Ureter (tissue), 1 donor: Measurements from ENCODE around the gene SLX9. TPM values are rescaled to one million over a fixed set of nuclear protein-coding genes. Genes with fewer than 3 reads are reported as not detected.

Source experiments
- DNase-seq: peaks from one replicate; pipeline ENCODE4 v3.0.0-alpha.2; 2020; ENCODE audit warnings: low spot score
- total RNA-seq: library from RNA; stranded (reverse); gene quantifications from one replicate; pipeline ENCODE4 v1.2.4, GENCODE V29; 2023
- donor health status: DM: yes; HTN: yes; CAD: no.

The SLX9 gene
- total RNA-seq, 1 donor from 2014 or later, result 32.4 TPM

DNA sequence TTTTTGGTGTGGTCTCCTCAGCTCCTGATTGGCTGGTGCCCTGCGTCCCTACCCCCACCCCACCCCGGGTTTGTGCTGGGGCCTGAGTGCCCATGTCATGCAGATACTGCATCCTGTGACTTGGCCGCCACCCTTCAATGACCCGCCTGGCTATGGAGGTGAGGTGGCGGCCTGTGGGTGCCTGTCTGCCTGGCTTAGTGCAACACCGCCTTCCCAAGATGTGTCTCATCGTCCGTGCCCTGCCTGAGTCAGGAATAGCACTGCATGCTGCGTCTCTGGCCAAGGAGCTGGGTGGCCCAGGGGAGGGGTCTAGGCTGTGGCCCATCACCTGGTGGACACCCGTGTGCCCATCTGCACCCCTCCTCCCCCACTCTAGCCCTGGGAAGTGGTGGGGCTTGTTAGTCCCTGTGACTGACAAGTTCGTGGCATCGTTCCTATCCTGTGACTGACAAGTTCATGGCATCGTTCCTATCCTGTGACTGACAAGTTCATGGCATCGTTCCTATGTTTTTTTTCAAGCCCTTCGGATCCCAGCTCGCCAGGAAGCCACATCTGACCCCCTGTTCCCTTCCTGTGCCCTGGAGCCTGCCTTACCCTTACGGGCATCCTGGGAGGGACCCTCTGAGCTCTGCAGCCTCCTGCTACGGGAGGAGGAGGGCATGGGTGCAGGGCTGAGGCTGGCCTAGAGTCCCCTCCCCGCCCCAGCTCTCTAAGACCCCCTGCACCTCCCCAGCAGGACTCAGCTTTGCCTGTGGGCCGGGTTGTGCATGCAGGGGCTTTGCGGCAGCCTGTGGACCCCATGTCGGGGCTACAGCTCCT is 7.5 kb downstream of the SLX9 start:
- no peak for DNase-seq

DNA sequence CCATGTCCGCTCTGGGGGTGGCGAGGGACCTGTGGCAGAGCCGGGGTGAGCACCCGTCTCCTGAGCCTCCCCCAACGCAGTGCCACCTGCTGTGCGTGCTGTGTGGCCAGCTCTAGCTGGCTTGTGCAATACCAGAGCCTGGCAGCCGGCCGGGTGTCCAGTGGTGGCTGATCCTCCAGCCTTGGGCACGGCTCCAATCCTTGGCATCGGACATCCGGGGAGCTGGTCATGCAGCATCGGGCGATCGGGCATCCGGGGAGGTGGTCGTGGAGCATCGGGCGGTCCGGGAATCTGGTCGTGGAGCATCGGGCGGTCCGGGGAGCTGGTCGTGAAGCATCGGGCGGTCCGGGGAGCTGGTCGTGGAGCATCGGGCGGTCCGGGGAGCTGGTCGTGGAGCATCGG is 8.1 kb downstream of the SLX9 start:
- DNase-seq, result no peak

DNA sequence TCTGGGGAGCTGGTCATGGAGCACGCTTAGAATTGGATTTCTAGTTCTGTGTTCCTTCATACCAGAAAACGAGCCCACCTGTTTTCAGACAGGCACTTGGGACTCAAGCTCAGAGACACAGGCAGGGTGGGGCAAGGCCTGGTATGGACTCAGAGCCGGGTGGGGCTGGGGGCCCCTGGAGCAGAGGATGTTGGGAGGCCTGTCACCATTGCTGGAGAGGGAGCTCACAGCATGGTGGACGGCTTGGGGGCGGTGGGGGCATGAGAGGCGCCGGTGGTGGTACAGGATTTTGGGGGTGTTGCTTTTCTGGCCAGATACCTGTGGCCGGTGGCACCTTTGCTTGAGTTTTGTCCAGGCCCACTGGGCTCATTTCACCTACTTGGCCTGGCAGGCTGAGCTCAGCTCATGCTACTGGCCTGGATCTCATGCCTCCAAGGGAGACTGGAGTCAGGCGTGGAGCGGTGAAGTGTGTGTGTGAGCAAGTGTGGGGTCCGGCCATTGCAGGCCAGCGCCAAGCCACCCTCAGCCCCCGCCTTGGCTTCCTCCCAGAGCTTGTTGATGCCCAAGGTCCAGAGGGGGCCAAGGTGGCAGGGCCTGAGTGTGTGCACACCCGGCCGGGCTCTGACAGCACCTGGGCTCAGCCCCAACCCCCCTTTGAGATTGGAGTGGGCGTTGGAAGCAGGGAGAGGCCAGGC is 8.7 kb downstream of the SLX9 start:
- no peak for DNase-seq

DNA sequence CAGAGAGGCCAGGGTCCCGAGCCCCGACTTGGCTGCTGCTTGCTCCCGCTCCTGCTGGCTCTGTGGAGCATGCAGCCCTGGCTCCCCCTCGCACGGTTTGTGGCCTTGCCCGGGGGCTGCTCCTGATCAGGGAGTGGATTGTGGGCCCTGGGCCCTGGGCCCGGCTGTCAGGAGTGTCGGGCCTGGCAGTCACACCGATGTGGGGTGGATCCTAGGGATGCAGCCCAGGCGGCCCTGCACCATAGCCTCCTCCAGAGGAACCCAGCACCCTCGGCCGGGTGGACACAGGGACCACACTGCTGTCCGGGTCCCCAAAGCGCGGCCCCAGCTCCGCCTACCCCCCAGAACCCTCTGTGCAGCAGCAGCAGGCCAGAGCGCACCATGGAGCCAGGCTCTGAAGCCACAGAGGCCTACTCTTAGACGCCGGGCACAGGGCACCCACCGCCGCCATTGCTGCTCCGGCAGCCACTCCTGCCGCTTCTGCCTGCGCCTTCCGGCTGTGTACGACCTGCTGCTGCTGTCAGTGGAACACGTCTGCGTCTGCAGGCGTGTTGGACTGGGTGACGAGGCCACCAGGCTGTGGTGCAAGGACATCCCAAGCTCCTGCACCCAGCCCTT is 9.4 kb downstream of the SLX9 start:
- DNase-seq, result no peak

DNA sequence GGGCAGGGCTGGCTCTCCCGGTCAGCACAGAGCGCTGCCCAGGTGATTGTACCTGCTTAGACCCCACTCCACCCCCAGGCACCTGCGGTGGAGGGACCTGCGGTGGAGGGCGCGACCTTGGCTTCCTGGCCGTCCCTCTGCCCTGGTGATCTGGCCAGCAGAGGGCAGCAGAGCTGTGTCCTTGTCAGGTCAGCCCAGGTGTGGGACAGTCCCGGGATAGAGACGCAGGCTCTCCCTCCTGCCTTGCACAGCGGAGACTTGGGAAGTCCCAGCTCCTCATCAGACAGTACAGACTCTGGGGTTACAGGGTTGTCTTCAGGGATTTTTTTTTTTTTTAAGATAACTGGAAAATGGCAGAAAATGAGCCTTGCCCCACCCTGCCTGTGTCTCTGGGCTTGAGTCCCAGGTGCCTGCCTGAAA is 10.0 kb downstream of the SLX9 start:
- DNase-seq, result peak; percentile 85

DNA sequence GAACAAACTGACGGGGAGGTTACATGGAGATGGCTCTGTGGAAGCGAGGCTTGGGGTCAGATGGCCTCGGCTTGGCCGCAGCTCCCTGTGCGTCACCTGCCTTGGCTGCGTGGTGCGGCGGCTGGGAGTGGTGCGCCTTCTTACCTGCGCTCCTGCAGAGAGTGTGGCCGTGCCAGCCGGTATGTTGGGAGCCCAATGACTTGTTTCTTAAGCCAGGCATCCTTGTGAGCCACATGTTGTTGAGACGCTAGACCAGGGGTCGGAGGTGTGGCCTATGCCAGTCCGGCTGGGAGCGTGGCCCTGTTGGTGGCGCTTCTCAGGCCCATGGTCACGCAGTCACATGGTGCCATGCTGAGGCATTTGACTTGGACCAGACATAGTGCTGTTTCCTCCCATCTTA is 10.5 kb downstream of the SLX9 start:
- no peak for DNase-seq

DNA sequence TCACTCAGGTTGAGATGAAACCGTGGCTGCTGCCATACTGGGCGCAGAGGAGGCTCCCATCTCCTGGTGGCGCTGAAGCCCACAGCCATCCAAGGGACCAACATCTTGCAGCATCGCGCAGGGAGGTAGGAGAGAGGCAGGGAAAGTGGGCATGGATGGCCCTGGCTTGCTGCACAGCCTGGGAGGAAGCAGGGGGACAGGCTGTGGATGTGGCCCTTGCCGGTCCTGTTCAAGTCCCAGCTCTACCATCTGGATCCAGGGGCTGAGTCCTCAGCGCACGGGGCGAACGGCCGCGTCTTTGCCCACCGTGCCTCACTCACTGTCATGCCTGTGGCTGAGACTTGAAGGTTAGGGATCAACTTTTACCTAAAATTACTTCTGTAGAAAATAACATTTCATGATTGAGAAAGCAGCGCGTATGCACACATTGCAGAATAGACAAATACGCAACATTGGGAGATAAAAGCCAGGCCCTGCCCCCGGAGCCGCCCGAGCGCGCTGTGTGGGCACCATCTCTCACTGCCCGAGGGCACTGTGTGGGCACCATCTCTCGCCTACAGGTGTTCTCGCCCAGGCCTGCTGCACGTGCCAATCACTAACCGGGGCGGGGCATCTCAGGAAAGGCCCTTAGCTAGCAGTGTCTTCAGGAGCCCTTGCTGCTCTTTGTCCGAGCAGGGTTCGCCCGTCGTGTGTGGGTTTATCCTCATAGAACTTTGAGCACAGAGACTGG is 11.5 kb downstream of the SLX9 start:
- DNase-seq, result no peak

DNA sequence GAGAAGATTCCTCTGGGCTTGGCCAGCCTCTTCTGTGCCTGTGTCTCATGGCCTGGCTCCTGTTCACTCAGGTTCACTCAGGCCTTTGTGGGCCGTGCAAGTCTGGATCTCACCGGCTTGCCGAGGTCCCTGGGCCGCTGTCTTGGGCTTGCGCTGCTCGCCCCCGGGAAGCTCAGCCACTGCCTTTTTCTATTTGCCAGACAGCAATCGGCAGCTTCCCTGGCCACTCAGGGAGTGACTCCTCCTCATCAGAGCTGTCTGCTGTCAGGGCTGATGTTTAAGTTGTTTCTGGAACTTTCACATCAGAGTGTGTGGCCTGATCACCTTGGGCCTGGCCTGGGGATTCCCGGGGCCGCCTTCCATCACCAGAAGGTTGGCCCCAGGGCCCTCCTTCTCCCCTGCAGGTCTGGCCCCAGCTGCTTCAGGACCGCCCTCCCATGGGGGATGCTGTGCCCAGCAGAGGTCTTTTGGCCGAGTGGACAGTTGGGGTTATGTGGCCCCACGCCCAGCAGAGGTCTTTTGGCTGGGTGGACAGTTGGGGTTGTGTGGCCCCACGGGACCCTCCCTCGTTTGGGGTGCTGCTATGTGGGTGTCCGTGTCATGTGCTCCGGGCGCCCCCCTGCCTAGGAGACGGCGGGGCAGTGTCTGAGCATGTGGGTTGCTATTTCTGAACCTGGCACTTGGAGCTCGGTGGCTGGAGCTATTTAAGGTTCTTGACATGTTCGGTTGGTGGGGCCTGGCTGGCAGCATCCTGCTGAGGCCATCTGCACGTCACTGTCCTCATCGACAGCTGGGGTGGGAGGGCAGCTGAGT is 12.5 kb downstream of the SLX9 start:
- DNase-seq, result no peak

DNA sequence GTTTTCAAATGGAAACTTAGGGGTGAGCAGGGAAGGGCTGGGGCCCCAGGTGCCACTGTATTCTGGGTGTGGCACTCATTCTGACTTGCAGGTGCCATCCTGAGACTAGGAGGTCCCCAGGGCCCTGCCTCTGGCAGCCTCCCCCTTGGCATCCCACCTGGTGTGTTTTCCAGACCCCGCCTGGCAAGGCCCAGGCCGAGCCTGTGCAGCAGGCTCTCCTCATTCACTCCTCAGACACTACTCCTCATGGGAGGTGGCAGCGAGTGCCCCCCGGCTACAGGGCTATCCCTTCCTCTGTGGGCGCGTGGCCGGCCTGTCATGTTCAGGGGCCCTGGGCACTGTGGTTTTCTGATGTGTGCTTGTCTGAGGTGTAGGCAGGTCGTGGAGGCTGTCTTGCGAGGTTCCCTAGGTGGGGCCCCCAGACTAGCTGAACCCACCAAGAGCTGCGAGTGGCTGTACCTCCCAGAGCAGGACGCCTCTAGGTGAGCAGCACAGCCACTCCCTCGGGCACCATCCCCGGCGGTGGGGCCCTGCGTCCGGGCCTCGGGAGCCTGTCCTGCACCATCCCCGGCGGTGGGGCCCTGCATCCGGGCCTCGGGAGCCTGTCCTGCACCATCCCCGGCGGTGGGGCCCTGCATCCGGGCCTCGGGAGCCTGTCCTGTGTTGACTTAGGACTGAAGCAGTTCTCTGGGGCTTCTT is 13.2 kb downstream of the SLX9 start:
- DNase-seq, result no peak

DNA sequence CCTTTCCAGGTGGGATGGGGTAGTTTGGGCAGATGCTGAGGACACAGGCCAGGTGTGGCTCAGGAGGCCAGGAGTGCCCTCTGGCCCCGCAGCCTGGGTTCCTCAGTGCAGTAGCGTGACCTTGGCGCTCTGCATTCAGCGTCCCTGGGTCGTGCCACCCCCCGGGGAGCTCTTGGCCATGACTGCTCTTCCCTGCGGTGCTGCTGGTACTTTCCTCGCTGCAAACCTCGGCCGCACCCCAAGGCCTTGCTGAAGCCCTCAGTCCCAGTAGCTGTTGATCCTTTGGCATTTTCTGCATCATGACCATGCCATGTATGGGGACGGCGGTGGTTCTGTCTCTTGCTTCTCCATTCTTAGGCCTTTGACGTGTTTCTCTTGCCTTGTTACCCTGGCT is 13.8 kb downstream of the SLX9 start:
- DNase-seq, result no peak

DNA sequence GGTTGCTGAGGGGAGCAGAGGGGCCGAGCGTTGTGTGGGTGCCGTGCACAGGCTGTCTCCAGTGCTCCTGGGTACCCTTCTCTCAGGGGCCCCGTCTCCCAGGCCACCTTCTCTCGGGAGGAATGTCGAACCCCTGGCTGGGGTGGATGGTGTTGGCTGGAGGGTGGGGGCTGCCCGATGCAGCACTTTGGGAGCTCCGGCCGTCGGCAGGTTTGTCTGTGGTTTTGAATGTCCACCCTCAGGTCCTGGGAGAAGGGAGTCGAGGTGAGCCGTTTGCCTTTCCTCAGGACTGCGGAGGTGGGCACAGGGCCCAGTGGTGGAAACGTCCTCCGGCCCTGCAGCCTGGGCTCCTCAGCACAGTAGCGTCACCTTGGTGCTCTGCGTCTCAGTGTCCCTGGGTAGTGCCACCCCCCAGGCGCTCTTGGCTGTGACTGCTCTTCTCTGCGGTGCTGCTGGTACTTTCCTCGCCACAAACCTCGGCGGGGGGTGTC is 14.5 kb downstream of the SLX9 start:
- DNase-seq, result no peak

DNA sequence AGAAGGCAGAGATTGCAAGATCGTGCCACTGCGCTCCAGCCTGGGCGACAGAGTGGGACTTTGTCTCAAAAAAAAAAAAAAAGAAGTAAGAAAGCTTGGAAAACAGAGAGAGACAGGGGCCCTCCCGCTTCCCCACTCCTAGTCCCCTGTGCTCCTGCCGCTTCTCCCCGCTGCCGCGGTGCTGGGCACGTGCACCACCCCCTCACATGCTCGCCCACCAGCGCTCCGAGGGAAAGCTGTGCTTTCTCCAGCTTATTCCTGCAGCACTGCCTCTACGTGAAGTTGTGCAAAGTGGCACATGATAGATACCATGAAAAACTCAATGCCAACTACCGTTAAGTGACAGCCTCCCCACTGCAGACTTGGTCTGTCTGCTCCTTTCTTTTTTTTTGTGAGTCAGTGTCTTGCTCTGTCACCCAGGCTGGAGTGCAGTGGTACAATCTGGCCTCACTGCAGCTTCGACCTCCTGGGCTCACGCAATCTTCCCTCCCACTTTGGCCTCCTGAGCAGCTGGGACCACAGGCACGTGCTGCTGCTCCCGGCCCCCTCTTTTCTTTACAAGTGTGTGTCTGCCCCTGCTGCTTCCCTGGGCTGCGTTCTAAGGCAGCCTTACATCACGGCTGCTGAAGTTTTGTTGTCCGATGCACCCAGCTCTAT is 15.4 kb downstream of the SLX9 start:
- no peak for DNase-seq

DNA sequence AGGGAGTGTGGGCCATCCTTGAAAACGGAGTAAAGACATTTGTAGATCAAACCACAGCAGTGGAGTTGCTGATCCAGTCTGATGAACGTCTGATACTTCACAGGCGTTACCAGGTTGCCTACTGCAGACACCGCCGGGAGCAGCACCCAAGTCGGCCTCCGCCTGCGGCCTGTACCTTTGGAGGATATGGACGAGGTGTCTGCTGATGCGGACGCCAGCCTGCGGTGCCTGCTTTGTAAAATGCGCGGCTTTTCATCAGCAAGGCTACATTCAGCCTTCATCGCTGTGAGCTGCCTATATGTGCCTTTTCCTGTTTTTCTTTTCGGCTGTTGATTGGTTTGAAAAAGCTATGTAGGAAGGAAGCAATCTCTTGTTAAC is 16.0 kb downstream of the SLX9 start:
- DNase-seq, result no peak

DNA sequence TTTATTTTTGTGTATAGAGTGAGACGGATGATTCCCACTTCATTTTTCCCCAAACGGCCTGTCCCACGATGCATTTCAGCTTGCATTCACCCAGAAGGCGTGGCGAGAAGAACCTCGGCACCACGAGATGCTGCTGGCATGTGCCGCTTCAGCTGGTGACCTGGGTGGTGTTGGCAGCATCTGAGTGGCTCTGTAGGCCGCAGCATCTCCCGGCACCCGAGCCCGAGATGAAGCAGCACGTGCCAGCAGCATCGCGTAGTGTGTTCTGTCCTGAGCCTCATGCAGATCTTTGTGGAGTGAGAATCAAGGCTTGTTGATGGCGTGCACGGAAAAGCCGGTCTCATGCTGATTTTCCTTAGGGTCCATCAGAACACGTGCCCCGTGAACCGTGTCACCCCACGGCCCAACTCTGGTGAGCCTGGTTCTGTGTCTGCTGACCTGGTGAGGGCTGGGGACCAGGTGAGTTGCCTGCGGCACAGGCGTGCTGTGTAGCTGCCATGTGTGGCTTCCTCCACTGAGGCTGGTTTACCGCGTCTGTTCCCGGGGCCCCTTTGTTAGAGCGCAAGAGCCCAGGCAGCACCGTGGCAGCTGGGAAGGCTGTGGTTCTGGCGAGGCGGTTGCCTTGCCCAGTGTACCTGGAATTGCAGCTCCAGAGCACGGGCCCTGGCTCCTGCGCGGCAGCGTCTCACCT is 16.7 kb downstream of the SLX9 start:
- DNase-seq, result no peak

DNA sequence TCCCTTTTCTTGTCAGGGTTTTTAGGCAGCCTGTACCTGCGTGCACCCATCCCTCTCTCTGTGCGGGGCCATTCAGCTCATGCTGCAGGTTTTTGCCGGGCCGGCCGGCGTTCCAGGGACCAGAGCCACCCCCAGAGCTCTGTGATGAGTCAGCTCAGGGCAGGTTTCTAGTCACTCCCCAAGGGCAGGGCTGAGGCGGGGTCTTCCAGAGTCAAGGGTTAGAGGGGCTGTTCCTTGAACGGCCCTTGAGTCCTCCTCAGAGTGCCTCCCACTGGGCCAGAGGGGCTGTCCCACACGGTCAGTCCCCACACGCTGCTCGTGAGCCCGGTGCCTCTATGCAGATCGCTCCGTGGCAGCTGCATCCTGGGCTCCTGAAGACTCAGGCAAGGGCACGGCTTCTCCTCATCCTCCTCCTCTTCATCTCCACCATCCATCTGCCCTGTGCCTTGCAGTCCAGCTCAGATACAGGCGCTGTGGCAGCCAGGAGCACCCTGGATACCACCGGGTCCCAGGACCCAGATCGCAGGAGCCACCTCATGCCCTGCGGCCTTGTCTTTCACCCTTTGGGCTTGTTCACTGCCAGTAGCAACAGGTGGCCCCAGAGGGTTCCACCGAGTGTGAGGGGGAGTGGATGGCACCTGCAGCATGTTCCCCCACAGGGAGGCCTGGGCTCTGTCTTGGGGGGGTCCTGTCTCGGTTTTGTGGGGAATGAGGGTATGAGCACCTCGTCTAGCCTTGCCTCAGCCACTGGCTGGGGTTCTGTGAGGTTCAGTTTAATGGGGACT is 17.4 kb downstream of the SLX9 start:
- DNase-seq, result no peak

DNA sequence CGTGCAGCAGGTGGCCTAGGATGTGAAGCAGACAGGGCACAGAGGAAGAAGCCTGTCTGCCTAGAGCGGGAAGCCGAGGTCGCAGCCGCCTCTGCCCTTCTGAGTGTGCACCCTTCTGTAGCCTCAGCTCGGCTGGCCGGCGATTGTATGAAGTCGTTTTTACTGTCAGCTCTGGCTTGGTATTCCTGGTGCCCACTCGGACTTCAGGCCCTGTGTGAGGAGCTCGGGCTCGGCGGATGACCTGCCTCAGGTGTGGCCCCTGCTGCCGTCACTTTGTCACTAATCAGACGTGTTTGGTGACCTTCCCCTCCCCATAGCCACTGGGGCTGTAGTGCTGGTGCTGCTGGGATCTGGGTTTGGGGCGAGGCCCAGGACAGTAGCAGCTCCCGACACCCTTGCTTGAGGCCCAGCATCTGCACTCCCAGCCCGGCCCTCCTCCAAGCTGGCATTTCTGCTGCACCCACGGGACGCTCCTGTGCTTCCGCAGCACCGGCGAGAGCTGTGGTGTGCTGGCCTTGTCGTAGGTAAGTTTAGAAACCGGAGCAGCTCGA is 18.1 kb downstream of the SLX9 start:
- DNase-seq, result no peak

DNA sequence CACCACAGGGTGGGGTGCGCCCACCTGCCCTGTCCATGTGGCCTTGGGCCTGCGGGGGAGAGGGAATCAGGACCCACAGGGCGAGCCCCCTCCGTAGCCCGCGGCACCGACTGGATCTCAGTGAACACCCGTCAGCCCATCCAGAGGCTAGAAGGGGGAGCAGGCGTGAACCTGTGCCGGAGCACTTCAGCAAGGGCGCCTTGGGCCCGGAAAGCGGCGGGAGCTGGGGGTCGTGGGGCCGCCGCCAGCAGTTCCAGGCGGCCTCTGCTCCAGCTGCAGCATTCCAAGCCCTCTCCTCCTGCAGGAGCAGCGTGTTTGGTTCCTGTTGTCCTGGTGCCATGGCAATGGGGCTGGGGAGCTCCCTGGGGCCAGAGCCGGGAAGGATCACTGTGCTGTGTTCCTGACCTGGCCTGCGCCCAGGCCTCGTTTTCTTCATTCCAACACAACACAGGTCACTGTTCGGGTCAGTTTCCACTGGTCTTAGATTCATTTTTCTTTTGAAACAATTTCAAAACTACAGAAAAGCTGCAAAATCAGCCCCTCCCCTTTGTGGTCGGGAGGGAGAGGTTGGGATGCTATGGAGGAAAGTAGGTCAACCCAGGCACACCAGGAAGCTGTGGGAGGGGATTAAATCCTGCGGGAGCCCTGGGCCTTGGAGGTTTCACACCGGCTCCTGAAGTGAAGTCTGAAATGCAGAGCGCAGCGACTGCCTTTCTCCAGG is 18.8 kb downstream of the SLX9 start:
- DNase-seq, result peak; percentile 72
